Measurements from ENCODE around the gene RHBDL2.

The RHBDL2 gene

DNA sequence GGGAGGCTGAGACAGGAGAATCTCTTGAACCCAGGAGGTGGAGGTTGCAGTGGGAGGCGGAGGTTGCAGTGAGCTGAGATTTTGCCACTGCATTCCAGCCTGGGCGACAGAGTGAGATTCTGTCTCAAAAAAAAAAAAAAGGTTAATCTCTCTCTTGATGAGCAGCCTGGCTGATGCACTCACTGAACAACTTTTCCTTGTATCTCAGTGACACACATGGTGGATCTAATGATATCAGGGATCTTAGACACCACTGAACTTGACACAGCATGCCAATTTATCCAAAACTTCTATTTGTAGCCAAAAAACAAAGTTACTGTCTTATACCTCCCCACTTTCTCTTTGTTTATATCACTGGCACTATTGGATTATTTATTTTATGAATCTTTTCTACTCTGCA, 16.2 kb downstream of the RHBDL2 start:
- TF ChIP-seq, protein P1, sequence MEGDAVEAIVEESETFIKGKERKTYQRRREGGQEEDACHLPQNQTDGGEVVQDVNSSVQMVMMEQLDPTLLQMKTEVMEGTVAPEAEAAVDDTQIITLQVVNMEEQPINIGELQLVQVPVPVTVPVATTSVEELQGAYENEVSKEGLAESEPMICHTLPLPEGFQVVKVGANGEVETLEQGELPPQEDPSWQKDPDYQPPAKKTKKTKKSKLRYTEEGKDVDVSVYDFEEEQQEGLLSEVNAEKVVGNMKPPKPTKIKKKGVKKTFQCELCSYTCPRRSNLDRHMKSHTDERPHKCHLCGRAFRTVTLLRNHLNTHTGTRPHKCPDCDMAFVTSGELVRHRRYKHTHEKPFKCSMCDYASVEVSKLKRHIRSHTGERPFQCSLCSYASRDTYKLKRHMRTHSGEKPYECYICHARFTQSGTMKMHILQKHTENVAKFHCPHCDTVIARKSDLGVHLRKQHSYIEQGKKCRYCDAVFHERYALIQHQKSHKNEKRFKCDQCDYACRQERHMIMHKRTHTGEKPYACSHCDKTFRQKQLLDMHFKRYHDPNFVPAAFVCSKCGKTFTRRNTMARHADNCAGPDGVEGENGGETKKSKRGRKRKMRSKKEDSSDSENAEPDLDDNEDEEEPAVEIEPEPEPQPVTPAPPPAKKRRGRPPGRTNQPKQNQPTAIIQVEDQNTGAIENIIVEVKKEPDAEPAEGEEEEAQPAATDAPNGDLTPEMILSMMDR (IDR thresholded peaks at IDR 0.05): no peak
- Mint-ChIP-seq H3K4me3 (no peak overlapping the region), H3K27ac (no peak overlapping the region), H3K36me3 (ENCODE audit: low read depth) (no peaks in the 10 kb centered on the region), H3K4me1 (peaks cover 14% of the 10 kb centered on the region), H3K9me3 (no peaks in the 10 kb centered on the region), H3K27me3 (ENCODE audit: low read depth, poor library complexity) (peaks cover 6% of the 10 kb centered on the region)
- no peak for DNase-seq

DNA sequence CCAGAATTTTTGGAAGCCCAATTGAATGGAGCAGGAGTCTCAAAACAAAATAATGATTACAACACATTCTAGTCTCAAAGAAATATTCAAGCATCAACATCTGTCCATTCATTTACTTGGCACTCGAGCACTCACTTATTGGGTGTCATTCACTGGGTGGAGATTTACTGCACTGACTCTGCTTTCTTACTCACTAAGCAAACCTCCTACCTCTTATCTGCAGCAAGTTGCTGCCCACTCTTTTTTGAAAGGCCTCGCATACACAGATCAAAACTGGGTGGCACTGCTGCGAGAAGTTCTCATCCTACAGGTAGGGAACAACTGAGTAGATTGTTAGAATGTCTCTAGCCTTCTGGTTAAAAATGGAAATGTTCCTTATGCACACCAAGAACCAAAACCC, 18.0 kb downstream of the RHBDL2 start:
- no peaks in the 10 kb centered on the region for H3K36me3 Mint-ChIP-seq (ENCODE audit: low read depth)
- no peaks in the 10 kb centered on the region for H3K4me1 Mint-ChIP-seq
- H3K27me3 Mint-ChIP-seq (ENCODE audit: low read depth, poor library complexity): peaks cover 6% of the 10 kb centered on the region
- H3K9me3 Mint-ChIP-seq: no peaks in the 10 kb centered on the region
- DNase-seq: no peak
- H3K27ac Mint-ChIP-seq: no peak overlapping the region
- TF ChIP-seq, protein P1 (IDR thresholded peaks at IDR 0.05): no peak
- no peak overlapping the region for H3K4me3 Mint-ChIP-seq

DNA sequence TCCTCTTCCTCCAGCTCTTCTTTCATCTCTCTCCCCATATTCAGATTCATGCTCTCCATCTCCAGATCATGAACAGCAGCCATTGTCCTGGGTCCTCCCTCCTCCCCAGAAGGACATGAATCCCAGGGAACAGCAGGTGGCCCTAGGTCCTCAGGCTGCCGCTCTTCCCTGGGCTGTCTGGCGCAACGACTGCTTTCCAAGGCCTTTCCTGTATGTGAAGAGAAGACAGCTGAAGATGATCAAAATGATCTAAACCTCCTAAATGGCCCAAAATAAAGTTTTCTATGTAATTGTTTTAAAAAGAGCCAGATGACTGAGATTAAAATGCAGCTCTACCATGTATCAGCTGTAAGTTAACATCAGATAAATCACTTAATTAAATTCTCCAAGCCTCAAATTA, 22.5 kb downstream of the RHBDL2 start:
- H3K27me3 Mint-ChIP-seq (ENCODE audit: low read depth, poor library complexity): peaks cover 5% of the 10 kb centered on the region
- no peaks in the 10 kb centered on the region for H3K36me3 Mint-ChIP-seq (ENCODE audit: low read depth)
- H3K4me1 Mint-ChIP-seq: no peaks in the 10 kb centered on the region
- no peak overlapping the region for H3K4me3 Mint-ChIP-seq
- no peak overlapping the region for H3K27ac Mint-ChIP-seq
- H3K9me3 Mint-ChIP-seq: no peaks in the 10 kb centered on the region
- DNase-seq: no peak
- TF ChIP-seq, protein P1 (IDR thresholded peaks at IDR 0.05): no peak

DNA sequence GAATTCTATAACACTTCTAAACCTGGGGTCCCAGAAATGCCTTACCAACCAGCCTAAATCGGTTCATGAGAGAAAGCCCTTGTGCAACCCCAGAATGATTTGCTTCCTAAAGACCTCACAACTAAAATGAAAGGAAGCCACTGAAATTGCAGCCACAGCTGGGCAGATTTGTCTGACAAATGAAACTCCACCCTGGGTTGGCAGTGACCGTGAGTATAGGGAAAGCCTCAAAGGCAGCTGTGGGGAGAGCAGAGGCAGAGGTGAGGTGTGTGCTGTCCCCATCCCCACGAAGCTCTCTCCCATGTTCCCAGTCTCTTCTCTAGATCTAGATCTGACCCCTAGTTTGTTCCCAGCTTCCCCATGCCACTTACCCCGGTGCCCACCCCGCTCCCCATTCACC, 23.1 kb downstream of the RHBDL2 start:
- no peak overlapping the region for H3K27ac Mint-ChIP-seq
- H3K9me3 Mint-ChIP-seq: no peaks in the 10 kb centered on the region
- TF ChIP-seq, protein P1 (IDR thresholded peaks at IDR 0.05): no peak
- H3K4me3 Mint-ChIP-seq: no peak overlapping the region
- H3K4me1 Mint-ChIP-seq: no peaks in the 10 kb centered on the region
- peaks cover 3% of the 10 kb centered on the region for H3K27me3 Mint-ChIP-seq (ENCODE audit: low read depth, poor library complexity)
- no peak for DNase-seq
- H3K36me3 Mint-ChIP-seq (ENCODE audit: low read depth): no peaks in the 10 kb centered on the region

DNA sequence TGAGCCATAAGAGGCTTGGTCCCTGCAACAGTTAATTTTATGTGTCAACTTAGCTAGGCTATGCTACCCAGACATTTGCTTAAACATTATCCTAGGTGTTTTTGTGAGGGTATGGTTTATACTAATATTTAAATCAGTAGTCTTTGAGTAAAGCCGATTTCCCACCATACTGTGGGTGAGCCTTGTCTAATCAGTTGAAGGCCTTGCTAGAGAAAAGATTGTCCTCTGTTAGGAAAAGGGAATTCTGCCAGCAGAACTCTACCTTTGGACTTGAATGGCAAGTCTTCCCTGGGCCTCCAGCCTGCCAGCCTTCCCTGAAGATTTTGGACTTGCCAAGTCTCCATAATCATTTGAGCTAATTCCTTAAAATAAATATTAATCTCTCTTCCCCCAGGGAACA, 23.9 kb downstream of the RHBDL2 start:
- no peaks in the 10 kb centered on the region for H3K36me3 Mint-ChIP-seq (ENCODE audit: low read depth)
- H3K27me3 Mint-ChIP-seq (ENCODE audit: low read depth, poor library complexity): peaks cover 2% of the 10 kb centered on the region
- H3K4me3 Mint-ChIP-seq: no peak overlapping the region
- H3K4me1 Mint-ChIP-seq: no peaks in the 10 kb centered on the region
- TF ChIP-seq, protein P1 (IDR thresholded peaks at IDR 0.05): no peak
- H3K27ac Mint-ChIP-seq: no peak overlapping the region
- H3K9me3 Mint-ChIP-seq: no peaks in the 10 kb centered on the region
- DNase-seq: no peak

DNA sequence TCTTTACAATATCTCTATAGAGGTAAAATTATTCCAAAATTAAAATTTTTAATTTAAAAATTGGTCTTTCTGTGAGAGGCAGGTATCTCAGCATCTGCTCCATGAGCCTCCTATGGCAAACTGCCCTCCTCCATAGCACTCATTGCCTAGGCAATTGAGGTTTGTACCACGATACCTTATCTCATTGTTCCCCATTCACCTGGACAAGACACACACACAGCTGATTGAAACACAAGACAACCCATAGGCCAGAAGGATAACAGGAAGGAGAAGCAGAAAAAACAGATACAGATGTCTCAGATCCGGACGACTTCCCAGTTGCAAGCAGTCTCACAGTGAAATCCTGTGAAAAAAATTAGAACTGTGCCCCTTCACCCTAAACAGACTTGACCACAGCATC, 24.3 kb downstream of the RHBDL2 start:
- TF ChIP-seq, protein P1 (IDR thresholded peaks at IDR 0.05): no peak
- H3K27me3 Mint-ChIP-seq (ENCODE audit: low read depth, poor library complexity): peaks cover 2% of the 10 kb centered on the region

More for the DNA sequence above, 24.3 kb downstream of the RHBDL2 start:
- Mint-ChIP-seq H3K27ac (no peak overlapping the region), H3K36me3 (ENCODE audit: low read depth) (no peaks in the 10 kb centered on the region), H3K4me3 (no peak overlapping the region), H3K4me1 (no peaks in the 10 kb centered on the region), H3K9me3 (no peaks in the 10 kb centered on the region)
- DNase-seq: no peak
